ENCODE measurements around the gene CDK16. TPM values are rescaled to one million over a fixed set of nuclear protein-coding genes. Genes with fewer than 3 reads are reported as not detected.

CDK16 gene
- total RNA-seq, 6 experiments from 2014 or later: 14.6 to 37.4 (median 29.5) TPM

DNA sequence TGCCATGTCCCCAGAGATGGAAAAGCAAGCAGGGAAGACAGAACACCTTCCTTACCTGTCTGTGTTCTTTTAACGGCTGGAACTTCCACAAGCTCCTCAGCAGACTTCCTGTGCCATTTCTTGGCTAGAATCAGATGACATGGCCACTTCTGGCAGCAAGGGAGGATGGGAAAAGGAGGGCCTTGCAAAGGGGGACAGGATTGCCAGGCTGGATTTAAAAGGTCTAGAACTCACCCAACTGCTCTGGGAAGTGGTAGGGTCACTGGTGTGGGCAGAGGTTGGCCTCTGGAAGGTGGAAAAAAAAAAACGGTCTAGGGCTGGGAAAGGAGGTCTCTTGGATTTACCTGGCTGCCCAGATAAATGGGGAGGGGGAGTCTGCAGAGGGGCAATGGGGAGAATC is 12.7 kb downstream of the CDK16 start:
- intact Hi-C loops (cut with DNase I): no loop called here
- TF ChIP-seq, protein P1, sequence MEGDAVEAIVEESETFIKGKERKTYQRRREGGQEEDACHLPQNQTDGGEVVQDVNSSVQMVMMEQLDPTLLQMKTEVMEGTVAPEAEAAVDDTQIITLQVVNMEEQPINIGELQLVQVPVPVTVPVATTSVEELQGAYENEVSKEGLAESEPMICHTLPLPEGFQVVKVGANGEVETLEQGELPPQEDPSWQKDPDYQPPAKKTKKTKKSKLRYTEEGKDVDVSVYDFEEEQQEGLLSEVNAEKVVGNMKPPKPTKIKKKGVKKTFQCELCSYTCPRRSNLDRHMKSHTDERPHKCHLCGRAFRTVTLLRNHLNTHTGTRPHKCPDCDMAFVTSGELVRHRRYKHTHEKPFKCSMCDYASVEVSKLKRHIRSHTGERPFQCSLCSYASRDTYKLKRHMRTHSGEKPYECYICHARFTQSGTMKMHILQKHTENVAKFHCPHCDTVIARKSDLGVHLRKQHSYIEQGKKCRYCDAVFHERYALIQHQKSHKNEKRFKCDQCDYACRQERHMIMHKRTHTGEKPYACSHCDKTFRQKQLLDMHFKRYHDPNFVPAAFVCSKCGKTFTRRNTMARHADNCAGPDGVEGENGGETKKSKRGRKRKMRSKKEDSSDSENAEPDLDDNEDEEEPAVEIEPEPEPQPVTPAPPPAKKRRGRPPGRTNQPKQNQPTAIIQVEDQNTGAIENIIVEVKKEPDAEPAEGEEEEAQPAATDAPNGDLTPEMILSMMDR (IDR thresholded peaks at IDR 0.05): no peak
- no peak for TF ChIP-seq POLR2A (IDR thresholded peaks at IDR 0.05)
- H3K27ac ChIP-seq: no peak overlapping the region

DNA sequence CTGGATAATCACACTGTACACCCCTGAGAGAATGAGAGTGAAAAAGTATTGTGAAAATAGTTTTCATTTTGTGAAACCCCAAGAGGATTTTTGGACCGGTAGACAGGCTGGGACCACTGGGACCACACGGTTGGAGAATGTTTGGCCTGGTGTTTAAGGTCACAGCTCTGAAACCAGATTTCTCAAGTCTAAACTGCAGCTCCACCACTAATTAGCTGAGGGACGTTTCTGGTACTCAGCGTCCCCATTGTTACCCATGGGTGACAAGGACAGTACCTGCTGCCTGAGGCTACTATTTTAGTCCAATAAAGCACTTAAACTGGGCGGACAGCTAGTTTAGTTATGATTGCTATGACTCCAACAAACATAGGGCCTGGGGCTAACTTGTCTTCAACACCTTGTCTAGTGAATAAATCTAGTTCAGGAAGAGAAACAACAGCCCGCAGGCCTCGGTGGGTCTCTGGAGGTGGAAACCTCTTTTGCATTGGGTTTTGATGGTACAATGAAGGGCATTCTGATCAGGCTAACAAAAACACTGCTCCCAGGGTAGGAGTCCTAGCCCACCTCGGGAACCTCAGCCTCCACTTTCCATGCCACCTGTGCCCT is 13.8 kb downstream of the CDK16 start:
- H3K27ac ChIP-seq: peak overlapping the region; percentile 77 to 97 (median 92)
- H3K9me3 ChIP-seq: no peaks in the 10 kb centered on the region
- intact Hi-C loops (cut with DNase I): no loop called here
- TF ChIP-seq, protein P1 (IDR thresholded peaks at IDR 0.05): no peak
- TF ChIP-seq POLR2A (IDR thresholded peaks at IDR 0.05): no peak
- no peaks in the 10 kb centered on the region for H3K4me1 ChIP-seq
- ATAC-seq: no peak
- H3K36me3 ChIP-seq: peaks cover 0 to 8% (median under 1%) of the 10 kb centered on the region in 4 donors
- 72% methylated on average over 5 of the region's 8 CpGs for WGBS (ENCODE audit: insufficient coverage, low coverage, low lambda C conversion rate, missing lambda C conversion rate)
- H3K27me3 ChIP-seq: no peaks in the 10 kb centered on the region
- H3K4me3 ChIP-seq: peak overlapping the region; percentile 33 to 60 (median 48)
- peak in 1 of 3 donors; percentile 14 for DNase-seq

More for the DNA sequence above, 12.7 kb downstream of the CDK16 start:
- DNase-seq (no peak), ATAC-seq (no peak)
- Histone ChIP-seq H3K36me3 (peaks cover 0 to 18% (median 2%) of the 10 kb centered on the region in 4 donors), H3K9me3 (no peaks in the 10 kb centered on the region), H3K27me3 (no peaks in the 10 kb centered on the region), H3K4me1 (no peaks in the 10 kb centered on the region), H3K4me3 (no peak overlapping the region)
- 53% methylated on average over 2 of the region's 2 CpGs for WGBS (ENCODE audit: insufficient coverage, low coverage, low lambda C conversion rate, missing lambda C conversion rate)

DNA sequence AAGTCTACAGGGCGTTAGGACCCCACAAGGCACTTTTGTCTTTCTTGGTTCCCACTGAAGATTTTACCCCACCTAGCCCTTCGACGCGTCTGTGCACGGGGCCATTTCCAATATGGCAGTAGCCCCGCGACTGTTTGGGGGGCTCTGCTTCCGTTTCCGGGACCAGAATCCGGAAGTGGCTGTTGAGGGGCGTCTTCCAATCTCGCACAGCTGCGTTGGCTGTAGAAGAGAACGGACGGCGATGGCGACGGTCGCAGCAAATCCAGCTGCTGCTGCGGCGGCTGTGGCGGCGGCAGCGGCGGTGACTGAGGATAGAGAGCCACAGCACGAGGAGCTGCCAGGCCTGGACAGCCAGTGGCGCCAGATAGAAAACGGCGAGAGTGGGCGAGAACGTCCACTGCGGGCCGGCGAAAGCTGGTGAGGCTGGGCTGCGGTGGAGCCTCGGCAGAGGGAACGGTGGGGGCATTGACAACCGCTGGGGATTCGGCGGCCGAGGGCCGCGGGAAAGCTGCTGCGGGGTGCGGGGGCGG is 14.4 kb downstream of the CDK16 start, which contains the start of gene USP11:
Gene USP11 (plus strand): TSS at position 207 of the 530 bp plus-strand sequence. CDS start 35 bp downstream, at position 242.
- intact Hi-C loops (cut with DNase I): no loop called here
- 24% methylated on average over 33 of the region's 46 CpGs for WGBS (ENCODE audit: insufficient coverage, low coverage, low lambda C conversion rate, missing lambda C conversion rate)
- no peak for ATAC-seq
- H3K4me1 ChIP-seq: no peaks in the 10 kb centered on the region
- no peaks in the 10 kb centered on the region for H3K9me3 ChIP-seq
- no peaks in the 10 kb centered on the region for H3K27me3 ChIP-seq
- peak within 1 kb of the TSS; percentile 77 to 97 (median 92) for H3K27ac ChIP-seq
- DNase-seq: no peak
- peak within 1 kb of the TSS; percentile 33 to 60 (median 48) for H3K4me3 ChIP-seq
- peaks cover 0 to 8% (median 0%) of the 10 kb centered on the region in 4 donors for H3K36me3 ChIP-seq
- peak; percentile 64 for TF ChIP-seq POLR2A (IDR thresholded peaks at IDR 0.05)
- TF ChIP-seq, protein P1 (IDR thresholded peaks at IDR 0.05): no peak

DNA sequence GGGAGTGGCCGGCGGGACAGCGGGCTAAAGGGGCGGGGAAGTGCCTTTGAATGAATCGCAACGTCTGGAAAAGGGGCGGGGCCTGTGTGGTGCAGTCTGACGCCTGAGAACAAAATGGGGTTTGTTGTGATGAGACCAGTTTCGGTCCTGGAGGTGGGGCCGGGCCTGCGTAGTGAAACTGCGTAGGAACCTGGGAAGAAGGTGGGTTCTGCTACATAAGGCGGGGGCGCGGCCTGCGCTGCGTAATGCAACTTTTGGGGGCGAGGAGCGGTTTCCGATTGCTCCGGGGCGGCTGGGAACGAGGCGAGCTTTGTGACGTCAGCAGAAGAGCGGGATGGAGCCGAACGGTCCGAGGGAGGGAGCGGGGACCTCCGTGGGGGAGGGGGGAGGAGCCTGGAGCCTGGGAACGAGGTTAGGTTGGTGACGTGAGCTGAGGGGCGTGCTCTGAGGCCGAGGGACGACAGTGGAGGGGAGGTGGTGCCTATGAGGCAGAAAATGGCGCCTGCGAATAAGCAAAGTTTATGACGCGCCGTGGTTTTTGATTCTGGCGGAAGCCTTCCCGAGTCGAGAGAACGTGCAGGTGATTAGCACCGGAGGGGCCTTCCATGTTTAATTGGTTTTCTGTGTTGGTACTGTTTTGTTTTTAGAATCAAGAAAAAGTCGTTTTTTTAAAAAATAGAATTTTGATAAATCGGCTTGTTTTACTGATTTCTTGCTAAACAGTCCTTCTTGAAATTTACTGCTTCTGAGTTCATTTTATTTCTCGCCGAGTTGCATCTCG is 15.0 kb downstream of the CDK16 start:
- peak overlapping the region; percentile 33 to 60 (median 48) for H3K4me3 ChIP-seq
- intact Hi-C loops (cut with DNase I): no loop called here
- H3K27me3 ChIP-seq: no peaks in the 10 kb centered on the region
- peak; percentile 56 for TF ChIP-seq POLR2A (IDR thresholded peaks at IDR 0.05)
- TF ChIP-seq, protein P1 (IDR thresholded peaks at IDR 0.05): no peak
- ATAC-seq: peak; percentile 89 to 96 (median 94)
- no peaks in the 10 kb centered on the region for H3K4me1 ChIP-seq
- 28% methylated on average over 29 of the region's 51 CpGs for WGBS (ENCODE audit: insufficient coverage, low coverage, low lambda C conversion rate, missing lambda C conversion rate)
- peak; percentile 93 to 95 (median 94) for DNase-seq
- H3K36me3 ChIP-seq: peaks cover 0 to 4% (median 0%) of the 10 kb centered on the region in 4 donors
- no peaks in the 10 kb centered on the region for H3K9me3 ChIP-seq
- peak overlapping the region; percentile 77 to 97 (median 92) for H3K27ac ChIP-seq
